ENCODE results near the gene RAPGEF4. TPM values are rescaled to one million over a fixed set of nuclear protein-coding genes. Genes with fewer than 3 reads are reported as not detected.

RAPGEF4 gene
- total and polyA plus RNA-seq, 8 donors: 3.6 to 23.7 (median 9.8) TPM; not detected in 1

DNA sequence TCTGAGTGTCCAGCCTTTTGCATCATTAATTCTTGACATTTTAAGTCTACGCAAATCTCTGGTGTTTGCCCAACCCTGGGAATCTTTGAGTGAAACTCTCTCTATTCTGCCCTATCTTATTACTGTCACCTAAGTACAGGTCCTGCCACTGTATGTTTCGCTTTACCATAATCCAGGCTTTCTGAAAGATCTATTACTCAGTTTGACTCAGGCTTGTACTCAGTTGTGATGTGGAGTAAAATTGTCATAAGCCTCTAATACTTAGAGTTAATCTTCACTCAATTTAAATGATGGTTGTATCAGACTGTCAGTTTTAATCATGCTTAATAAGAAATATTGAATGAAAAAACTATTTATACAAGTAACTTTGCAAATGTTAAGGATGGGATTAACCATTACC is 30.3 kb upstream of the RAPGEF4 start:
- Histone ChIP-seq H3K4me1 (no peaks in the 10 kb centered on the region), H3K27ac (no peak overlapping the region), H3K36me3 (no peaks in the 10 kb centered on the region), H3K27me3 (peaks cover 0 to 6% (median 0%) of the 10 kb centered on the region in 3 donors), H3K9me3 (no peaks in the 10 kb centered on the region), H3K4me3 (no peak overlapping the region)
- 18 to 96% (median 78%) methylated on average over 2 of the region's 2 CpGs for WGBS, 5 donors
- no peak for DNase-seq
- no peak for TF ChIP-seq POLR2A (IDR thresholded peaks at IDR 0.05)
- no peak for TF ChIP-seq EP300 (IDR thresholded peaks at IDR 0.05)
- TF ChIP-seq POLR2AphosphoS5 (IDR thresholded peaks at IDR 0.05): no peak
- no peak for TF ChIP-seq CTCF (IDR thresholded peaks at IDR 0.05)
- intact Hi-C loops (cut with DNase I; ENCODE audit: low total_unique reads): no loop called here

GRCh38 chr2:172708247-172708646 is 27.4 kb upstream of the RAPGEF4 start:
- no peaks in the 10 kb centered on the region for H3K9me3 ChIP-seq
- no peak for DNase-seq
- H3K4me3 ChIP-seq: no peak overlapping the region
- intact Hi-C loops (cut with DNase I; ENCODE audit: low total_unique reads): no loop called here
- H3K27me3 ChIP-seq: peaks cover 0 to 6% (median 0%) of the 10 kb centered on the region in 3 donors
- no peaks in the 10 kb centered on the region for H3K36me3 ChIP-seq
- 64 to 89% (median 84%) methylated on average over 2 of the region's 2 CpGs for WGBS, 5 donors
- peaks cover 0 to 4% (median 0%) of the 10 kb centered on the region in 4 donors for H3K4me1 ChIP-seq
- TF ChIP-seq POLR2A (IDR thresholded peaks at IDR 0.05) (no peak), EP300 (IDR thresholded peaks at IDR 0.05) (no peak), CTCF (IDR thresholded peaks at IDR 0.05) (no peak), POLR2AphosphoS5 (IDR thresholded peaks at IDR 0.05) (no peak)
- no peak overlapping the region for H3K27ac ChIP-seq

GRCh38 chr2:172709566-172710291 is 25.9 kb upstream of the RAPGEF4 start:
- H3K27ac ChIP-seq: no peak overlapping the region
- WGBS, 5 donors: 82 to 86% (median 83%) methylated on average over 11 of the region's 11 CpGs
- TF ChIP-seq POLR2A (IDR thresholded peaks at IDR 0.05) (no peak), POLR2AphosphoS5 (IDR thresholded peaks at IDR 0.05) (no peak), CTCF (IDR thresholded peaks at IDR 0.05) (no peak), EP300 (IDR thresholded peaks at IDR 0.05) (no peak)
- intact Hi-C loops (cut with DNase I; ENCODE audit: low total_unique reads): no loop called here
- no peak overlapping the region for H3K4me3 ChIP-seq
- H3K9me3 ChIP-seq: no peaks in the 10 kb centered on the region
- H3K36me3 ChIP-seq: no peaks in the 10 kb centered on the region
- peaks cover 0 to 6% (median 0%) of the 10 kb centered on the region in 3 donors for H3K27me3 ChIP-seq
- DNase-seq: no peak
- peaks cover 0 to 4% (median 0%) of the 10 kb centered on the region in 4 donors for H3K4me1 ChIP-seq

GRCh38 chr2:172710584-172711047 is 25.0 kb upstream of the RAPGEF4 start:
- Histone ChIP-seq H3K4me3 (no peak overlapping the region), H3K27me3 (peaks cover 0 to 6% (median 0%) of the 10 kb centered on the region in 3 donors), H3K9me3 (no peaks in the 10 kb centered on the region), H3K36me3 (no peaks in the 10 kb centered on the region), H3K4me1 (peaks cover 0 to 4% (median 0%) of the 10 kb centered on the region in 4 donors), H3K27ac (no peak overlapping the region)
- intact Hi-C loops (cut with DNase I; ENCODE audit: low total_unique reads): no loop called here
- 25 to 31% (median 28%) methylated on average over 2 of the region's 2 CpGs for WGBS, 5 donors
- no peak for TF ChIP-seq EP300 (IDR thresholded peaks at IDR 0.05)
- peak in 4 of 7 experiments; percentile 26 to 53 (median 44) for TF ChIP-seq CTCF (IDR thresholded peaks at IDR 0.05)
- DNase-seq: peak in 1 of 2 donors; percentile 79

Measured in stomach (tissue), 9 donors.